Esophagus muscularis mucosa (tissue), 4 donors: Measurements from ENCODE around the gene LSM2. TPM values are rescaled to one million over a fixed set of nuclear protein-coding genes. Genes with fewer than 3 reads are reported as not detected.

Source experiments
- DNase-seq: peaks from one replicate; pipeline ENCODE4 v3.0.0-alpha.2; 2017; ENCODE audit errors: extremely low spot score
- H3K27ac ChIP-seq, 4 donors: fragments of 200-600 bp; sonication (generic); replicated peaks in 1 of 4; 1 replicate in 3 of 4; 2 replicates in 1 of 4; pipeline ENCODE4 v1.5.1; 2016 to 2019; ENCODE audit warnings: mild to moderate bottlenecking in 1 of 4
- H3K27me3 ChIP-seq, 4 donors: fragments of 200-600 bp; sonication (generic); one replicate each; pipeline versions ENCODE4 v1.5.1 to v1.6.0; 2016 to 2019
- H3K36me3 ChIP-seq, 4 donors: fragments of 200-600 bp; sonication (generic); one replicate each; pipeline ENCODE4 v1.5.1; 2016 to 2019
- H3K4me1 ChIP-seq, 4 donors: fragments of 200-600 bp; sonication (generic); one replicate each; pipeline ENCODE4 v1.5.1; 2016 to 2019
- H3K4me3 ChIP-seq, 4 donors: fragments of 200-600 bp; sonication (generic); 1 replicate in 2 of 4; 2 replicates in 2 of 4; pipeline ENCODE4 v1.5.1; 2016 to 2019; ENCODE audit warnings: mild to moderate bottlenecking in 4 of 4, moderate library complexity in 1 of 4
- H3K9me3 ChIP-seq, 4 donors: fragments of 200-600 bp; sonication (generic); 1 replicate in 3 of 4; 2 replicates in 1 of 4; pipeline ENCODE4 v1.5.1; 2016 to 2019
- CTCF ChIP-seq, 3 experiments: fragments of 200-600 bp in 2 of 3; fragments of 450-650 bp in 1 of 3; sonication (generic) in 2 of 3; IDR thresholded peaks; one replicate each; pipeline ENCODE4 v1.5.1; 2017 to 2019; ENCODE audit warnings: antibody characterized with exemption in 3 of 3, mild to moderate bottlenecking in 2 of 3, moderate library complexity in 1 of 3
- EP300 ChIP-seq: sonication (generic); formaldehyde crosslinking; IDR thresholded peaks from one replicate; pipeline ENCODE4 v1.6.1; 2017; ENCODE audit warnings: antibody characterized with exemption
- POLR2A ChIP-seq: fragments of 450-650 bp; IDR thresholded peaks from one replicate; pipeline ENCODE4 v1.6.1; 2017; ENCODE audit warnings: antibody characterized with exemption, moderate library complexity, mild to moderate bottlenecking, low read depth
- POLR2AphosphoS5 ChIP-seq, 2 donors: sonication (generic); formaldehyde crosslinking; IDR thresholded peaks; one replicate each; pipeline ENCODE4 v1.6.1; 2017; ENCODE audit warnings: antibody characterized with exemption in 2 of 2
- WGBS: methylation state at CpG from one replicate; pipeline ENCODE4 v1.1.5; 2018; 5-methylcytosine and 5-hydroxymethylcytosine counted together
- intact Hi-C: fragments of 100-400 bp; cut with DNase I; formaldehyde crosslinking; loops from one replicate; pipeline ENCODE4 v1.15.1; 2023
- total RNA-seq, 4 donors: library from RNA; depleted of rRNA; stranded (reverse); fragments of >200 nt; gene quantifications; one replicate each; pipeline versions ENCODE4 v1.1.0 to v1.2.1, GENCODE V29; 2016

LSM2 gene
- total RNA-seq, 4 donors from 2014 or later: 24.2 to 41.5 (median 32.9) TPM

- Histone ChIP-seq H3K9me3 (no peaks in the 10 kb centered on the region), H3K4me3 (peak overlapping the region; percentile 62 to 79 (median 64)), H3K4me1 (peaks cover 38 to 57% (median 53%) of the 10 kb centered on the region in 4 donors), H3K27me3 (no peaks in the 10 kb centered on the region), H3K36me3 (peaks cover 0 to 5% (median 0%) of the 10 kb centered on the region in 4 donors), H3K27ac (peak overlapping the region; percentile 93 to 97 (median 95))
- intact Hi-C loops: loop anchor here (2.0 to 5.0 kb wide), 4 partner anchors 39 to 149 kb away; partner anchors contain the start of gene LY6G5C
- DNase-seq: no peak
- TF ChIP-seq EP300 (no peak), CTCF (IDR thresholded peaks at IDR 0.05) (no peak), POLR2A (no peak), POLR2AphosphoS5 (IDR thresholded peaks at IDR 0.05) (peak in 1 of 2 donors; percentile 15)
- WGBS: 76% methylated on average over 15 of the region's 15 CpGs
Measured at GRCh38 chr6:31831350-31832215, 24.8 kb upstream of the LSM2 start.

GRCh38 chr6:31830886-31831335, 24.1 kb upstream of the LSM2 start:
- Histone ChIP-seq H3K4me3 (peak overlapping the region; percentile 62 to 79 (median 64)), H3K9me3 (no peaks in the 10 kb centered on the region), H3K36me3 (no peaks in the 10 kb centered on the region), H3K27me3 (no peaks in the 10 kb centered on the region), H3K4me1 (peaks cover 38 to 57% (median 53%) of the 10 kb centered on the region in 4 donors), H3K27ac (peak overlapping the region; percentile 86 to 96 (median 94))
- WGBS: 38% methylated on average over 6 of the region's 6 CpGs
- intact Hi-C loops: loop anchor here (2.0 to 5.0 kb wide), 4 partner anchors 39 to 149 kb away; partner anchors contain the start of gene LY6G5C
- TF ChIP-seq POLR2AphosphoS5 (IDR thresholded peaks at IDR 0.05): no peak
- no peak for TF ChIP-seq EP300
- TF ChIP-seq POLR2A: no peak
- TF ChIP-seq CTCF (IDR thresholded peaks at IDR 0.05): no peak
- DNase-seq: no peak

GRCh38 chr6:31829633-31830283, 23.0 kb upstream of the LSM2 start:
- H3K27ac ChIP-seq: peak overlapping the region; percentile 86 to 96 (median 94)
- H3K27me3 ChIP-seq: no peaks in the 10 kb centered on the region
- peaks cover 34 to 62% (median 57%) of the 10 kb centered on the region in 4 donors for H3K4me1 ChIP-seq
- TF ChIP-seq POLR2A: no peak
- TF ChIP-seq CTCF (IDR thresholded peaks at IDR 0.05): peak; percentile 34 to 54 (median 41)
- TF ChIP-seq POLR2AphosphoS5 (IDR thresholded peaks at IDR 0.05): peak; percentile 40 to 54
- no peak for TF ChIP-seq EP300
- no peak for DNase-seq
- H3K36me3 ChIP-seq: no peaks in the 10 kb centered on the region
- peak overlapping the region; percentile 62 to 79 (median 64) for H3K4me3 ChIP-seq
- WGBS: 0% methylated on average over 12 of the region's 15 CpGs
- intact Hi-C loops: loop anchor here (2.0 to 5.0 kb wide), 4 partner anchors 37 to 147 kb away; partner anchors contain the start of gene LY6G5C
- H3K9me3 ChIP-seq: no peaks in the 10 kb centered on the region

- DNase-seq: peak; percentile 100
- Histone ChIP-seq H3K27me3 (no peaks in the 10 kb centered on the region), H3K36me3 (no peaks in the 10 kb centered on the region), H3K27ac (peak within 1 kb of the TSS; percentile 92 to 97 (median 96)), H3K4me3 (peak within 1 kb of the TSS; percentile 64 to 88 (median 70)), H3K4me1 (peaks cover 41 to 67% (median 63%) of the 10 kb centered on the region in 4 donors), H3K9me3 (no peaks in the 10 kb centered on the region)
- TF ChIP-seq POLR2AphosphoS5 (IDR thresholded peaks at IDR 0.05): peak; percentile 100
- TF ChIP-seq CTCF (IDR thresholded peaks at IDR 0.05): no peak
- TF ChIP-seq EP300: peak; percentile 42
- TF ChIP-seq POLR2A: peak; percentile 100
- under 1% methylated on average over 14 of the region's 56 CpGs for WGBS
- intact Hi-C loops: no loop called here
Measured at GRCh38 chr6:31827286-31828079, 20.7 kb upstream of the LSM2 start, which contains the start of gene HSPA1B. Gene HSPA1B, plus strand, starts transcription at chr6:31827738. Its CDS starts 213 bp downstream, at chr6:31827951.
